ENCODE results near the gene SCFD2. TPM values are rescaled to one million over a fixed set of nuclear protein-coding genes. Genes with fewer than 3 reads are reported as not detected.

Gene SCFD2
- total RNA-seq, 1 donor from 2014 or later: 11.0 TPM

DNA sequence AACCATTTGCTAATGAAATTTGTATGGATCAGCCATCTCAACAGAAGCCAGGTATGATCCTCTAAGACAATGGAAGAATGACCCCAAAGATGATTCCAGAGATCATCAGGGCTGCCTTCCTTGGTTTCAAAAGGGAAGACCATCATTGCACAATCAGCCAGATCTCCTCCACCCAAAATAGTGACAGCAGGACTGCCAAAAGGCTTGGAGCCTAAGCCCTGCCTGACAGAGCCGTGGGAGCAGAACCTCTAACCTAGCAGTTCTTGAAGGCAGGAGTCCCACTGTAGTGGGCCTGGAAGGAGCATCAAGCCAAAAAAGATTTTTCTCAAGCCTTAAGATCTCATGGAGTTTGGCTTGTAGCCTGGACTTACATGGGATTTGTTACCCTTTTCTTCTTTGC, 277.7 kb downstream of the SCFD2 start:
- no peaks in the 10 kb centered on the region for H3K27me3 ChIP-seq (ENCODE audit: control insufficient read depth, insufficient read depth, low read length)
- H3K36me3 ChIP-seq (ENCODE audit: control insufficient read depth, insufficient read depth, low read length): no peaks in the 10 kb centered on the region
- DNase-seq (ENCODE audit: low read depth): no peak
- H3K4me3 ChIP-seq (ENCODE audit: low read depth, low read length): no peak overlapping the region
- TF ChIP-seq CTCF (IDR thresholded peaks at IDR 0.05; ENCODE audit: insufficient read depth, low read length, poor library complexity, severe bottlenecking): no peak

DNA sequence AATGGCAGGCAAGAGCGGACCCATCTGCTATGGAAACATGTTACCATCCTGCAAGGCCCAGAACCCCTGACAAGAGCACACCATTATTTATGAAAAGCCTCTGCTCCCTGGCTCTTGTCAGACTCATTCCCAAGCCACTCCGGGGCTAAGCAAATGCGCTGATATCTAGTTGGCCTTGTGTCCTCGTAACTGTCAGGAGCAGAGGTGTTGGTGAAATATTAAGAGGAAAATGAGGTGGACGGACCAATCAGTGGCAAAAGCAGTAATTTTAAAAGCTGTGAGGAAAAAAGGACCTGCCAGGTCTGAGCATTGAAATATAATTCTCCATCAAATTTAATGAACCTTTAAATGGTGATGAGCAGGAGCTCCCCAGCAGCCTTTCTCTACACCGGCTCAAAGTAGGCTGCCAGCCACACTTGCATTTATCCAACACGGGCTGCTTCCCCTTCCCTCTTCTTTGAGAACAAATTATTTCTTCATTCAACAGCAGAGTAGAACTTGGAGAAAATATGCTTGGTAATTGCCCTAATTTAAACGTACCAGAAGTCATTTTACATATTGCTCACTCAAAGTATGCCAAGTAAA, 289.4 kb downstream of the SCFD2 start:
- Histone ChIP-seq H3K36me3 (ENCODE audit: control insufficient read depth, insufficient read depth, low read length) (no peaks in the 10 kb centered on the region), H3K4me3 (ENCODE audit: low read depth, low read length) (no peak overlapping the region), H3K27me3 (ENCODE audit: control insufficient read depth, insufficient read depth, low read length) (no peaks in the 10 kb centered on the region)
- no peak for TF ChIP-seq CTCF (IDR thresholded peaks at IDR 0.05; ENCODE audit: insufficient read depth, low read length, poor library complexity, severe bottlenecking)
- DNase-seq (ENCODE audit: low read depth): no peak

DNA sequence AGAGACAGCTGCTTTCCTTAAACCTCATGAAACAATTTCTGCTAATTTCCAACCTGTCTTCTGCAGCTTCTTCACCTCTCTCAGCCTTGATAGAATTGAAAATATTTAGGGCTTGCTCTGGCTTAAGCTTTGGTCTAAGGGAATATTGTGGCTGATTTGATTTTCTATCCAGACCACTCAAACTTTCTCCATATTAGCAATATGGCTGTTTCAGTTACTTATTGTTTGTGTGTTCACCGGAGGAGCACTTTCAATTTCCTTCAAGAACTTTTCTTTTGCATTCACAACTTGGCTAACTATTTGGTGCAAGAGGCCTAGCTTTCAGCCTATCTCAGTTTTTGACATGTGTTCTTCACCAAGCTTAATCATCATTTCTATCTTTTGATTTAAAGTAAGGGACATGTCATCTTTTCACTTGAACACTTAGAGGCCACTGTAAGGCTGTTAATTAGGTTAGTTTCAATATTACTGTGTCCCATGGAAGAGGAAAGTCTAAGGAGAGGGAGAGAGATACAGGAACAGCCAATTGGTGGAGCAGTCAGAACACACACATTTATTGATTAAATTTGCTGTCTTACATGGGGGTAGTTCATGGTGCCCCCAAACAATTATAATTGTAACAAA, 290.6 kb downstream of the SCFD2 start:
- Histone ChIP-seq H3K36me3 (ENCODE audit: control insufficient read depth, insufficient read depth, low read length) (no peaks in the 10 kb centered on the region), H3K27me3 (ENCODE audit: control insufficient read depth, insufficient read depth, low read length) (no peaks in the 10 kb centered on the region), H3K4me3 (ENCODE audit: low read depth, low read length) (no peak overlapping the region)
- no peak for TF ChIP-seq CTCF (IDR thresholded peaks at IDR 0.05; ENCODE audit: insufficient read depth, low read length, poor library complexity, severe bottlenecking)
- no peak for DNase-seq (ENCODE audit: low read depth)

DNA sequence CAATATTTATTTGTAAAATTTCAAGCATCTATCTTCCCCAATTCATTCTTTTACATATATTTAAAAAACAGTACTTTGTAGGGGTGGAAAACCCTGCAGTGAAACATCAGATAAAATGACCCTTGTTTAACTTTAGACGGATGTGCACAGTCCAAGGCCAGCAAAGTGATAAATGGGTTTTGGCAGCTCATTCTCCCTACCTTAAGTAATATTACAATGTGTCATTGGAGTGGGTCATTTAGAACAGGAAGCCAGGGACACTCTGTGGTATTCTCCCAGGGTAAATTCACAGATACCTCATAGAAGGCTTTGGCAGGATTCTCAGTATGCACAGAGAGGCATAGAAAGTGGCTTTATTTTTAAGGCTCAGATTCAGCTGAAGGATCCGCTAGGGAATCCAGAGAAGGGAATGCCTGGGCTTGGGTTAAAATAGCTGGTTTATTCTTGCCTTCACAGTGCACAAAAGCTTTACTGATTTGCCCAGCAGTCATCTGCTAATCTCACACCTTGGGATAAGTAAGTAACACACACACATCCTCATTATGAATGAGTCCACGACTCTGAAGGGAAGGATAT, 297.0 kb downstream of the SCFD2 start:
- no peaks in the 10 kb centered on the region for H3K36me3 ChIP-seq (ENCODE audit: control insufficient read depth, insufficient read depth, low read length)
- TF ChIP-seq CTCF (IDR thresholded peaks at IDR 0.05; ENCODE audit: insufficient read depth, low read length, poor library complexity, severe bottlenecking): no peak
- DNase-seq (ENCODE audit: low read depth): no peak

DNA sequence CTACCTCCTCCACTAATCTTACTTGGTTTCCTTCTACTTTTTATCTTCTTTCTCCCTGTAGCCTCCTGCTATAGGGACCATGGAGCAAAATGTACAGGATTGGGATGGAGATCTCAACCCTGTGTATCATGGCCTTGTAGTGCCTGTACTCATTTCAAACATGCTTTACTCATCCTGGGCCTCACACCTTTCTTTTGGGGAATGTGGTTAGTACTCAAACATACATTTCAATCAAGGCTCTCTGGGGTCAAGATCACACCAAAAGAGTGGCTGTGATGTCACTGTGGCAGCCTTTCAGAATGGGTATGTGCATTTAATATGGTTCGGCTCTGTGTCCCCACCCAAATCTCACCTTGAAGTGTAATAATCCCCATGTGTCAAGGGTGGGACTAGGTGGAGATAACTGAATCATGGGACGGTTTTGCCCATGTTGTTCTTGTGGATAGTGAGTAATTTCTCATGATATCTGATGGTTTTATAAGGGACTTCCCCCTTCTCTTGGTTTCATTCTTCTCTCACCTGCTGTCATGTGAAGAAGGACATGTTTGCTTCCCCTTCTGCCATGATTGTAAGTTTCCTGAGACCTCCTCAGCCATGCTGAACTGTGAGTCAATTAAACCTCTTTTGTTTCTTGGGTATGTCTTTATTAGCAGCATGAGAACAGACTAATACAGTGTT, 298.6 kb downstream of the SCFD2 start:
- DNase-seq (ENCODE audit: low read depth): no peak
- no peak for TF ChIP-seq CTCF (IDR thresholded peaks at IDR 0.05; ENCODE audit: insufficient read depth, low read length, poor library complexity, severe bottlenecking)
- H3K36me3 ChIP-seq (ENCODE audit: control insufficient read depth, insufficient read depth, low read length): no peaks in the 10 kb centered on the region
- H3K27me3 ChIP-seq (ENCODE audit: control insufficient read depth, insufficient read depth, low read length): no peaks in the 10 kb centered on the region
- H3K4me3 ChIP-seq (ENCODE audit: low read depth, low read length): no peak overlapping the region

More for the DNA sequence above, 297.0 kb downstream of the SCFD2 start:
- no peak overlapping the region for H3K4me3 ChIP-seq (ENCODE audit: low read depth, low read length)
- H3K27me3 ChIP-seq (ENCODE audit: control insufficient read depth, insufficient read depth, low read length): no peaks in the 10 kb centered on the region
